Measurements from ENCODE around the gene LRRC45. TPM values are rescaled to one million over a fixed set of nuclear protein-coding genes. Genes with fewer than 3 reads are reported as not detected.

The LRRC45 gene
- total RNA-seq, 1 experiment from 2014 or later: 41.5 TPM

DNA sequence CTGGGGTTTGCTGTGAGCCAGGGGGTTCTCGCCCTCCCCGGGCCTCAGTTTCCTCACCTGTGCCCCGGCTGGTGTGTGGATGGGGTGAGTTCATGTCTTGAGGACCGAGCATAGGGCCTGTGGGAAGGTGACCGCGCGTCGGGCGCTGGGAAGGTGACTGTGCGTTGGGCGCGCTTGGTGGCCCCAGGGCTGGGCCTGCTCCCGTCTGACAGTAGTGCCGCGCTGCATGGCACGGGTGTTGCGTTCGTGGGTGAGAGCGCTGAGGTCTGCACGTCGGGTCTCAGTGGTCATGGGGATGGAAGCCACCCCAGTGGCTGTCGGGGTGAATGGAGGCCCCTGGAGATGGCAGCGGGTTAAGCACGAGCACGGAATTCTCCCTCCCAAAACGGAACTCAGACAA lies 36.5 kb upstream of the LRRC45 start:
- Histone ChIP-seq H3F3A (ENCODE audit: insufficient read depth, low read depth) (peaks cover 5% of the 10 kb centered on the region; the same call in 1 of the 2 replicates), H3K79me2 (ENCODE audit: low read depth) (no peaks in the 10 kb centered on the region), H3K4me2 (no peak overlapping the region), H2AFZ (no peak overlapping the region), H3K27me3 (ENCODE audit: insufficient read depth, low read depth) (no peaks in the 10 kb centered on the region), H3K27ac (no peak overlapping the region), H3K36me3 (ENCODE audit: low read depth) (no peaks in the 10 kb centered on the region), H3K9me2 (ENCODE audit: insufficient read depth) (no peaks in the 10 kb centered on the region), H3K4me1 (replicated peaks; ENCODE audit: insufficient read depth) (peaks cover 12% of the 10 kb centered on the region), H3K4me3 (no peak overlapping the region), H4K20me1 (ENCODE audit: insufficient read depth) (no peaks in the 10 kb centered on the region), H3K9me3 (ENCODE audit: insufficient read depth, low read depth) (no peaks in the 10 kb centered on the region)
- intact Hi-C loops (cut with micrococcal nuclease; ENCODE audit: unreplicated experiment): no loop called here
- CTCF ChIA-PET: no interaction called here
- no peak for DNase-seq
- BruUV-seq (replicated peaks): no TSS peak
- POLR2A ChIA-PET (ENCODE audit: unreplicated experiment): no interaction called here
- no peak for TF ChIP-seq EZH2 (IDR thresholded peaks at IDR 0.05; ENCODE audit: low read depth)
- TF ChIP-seq, protein P1, sequence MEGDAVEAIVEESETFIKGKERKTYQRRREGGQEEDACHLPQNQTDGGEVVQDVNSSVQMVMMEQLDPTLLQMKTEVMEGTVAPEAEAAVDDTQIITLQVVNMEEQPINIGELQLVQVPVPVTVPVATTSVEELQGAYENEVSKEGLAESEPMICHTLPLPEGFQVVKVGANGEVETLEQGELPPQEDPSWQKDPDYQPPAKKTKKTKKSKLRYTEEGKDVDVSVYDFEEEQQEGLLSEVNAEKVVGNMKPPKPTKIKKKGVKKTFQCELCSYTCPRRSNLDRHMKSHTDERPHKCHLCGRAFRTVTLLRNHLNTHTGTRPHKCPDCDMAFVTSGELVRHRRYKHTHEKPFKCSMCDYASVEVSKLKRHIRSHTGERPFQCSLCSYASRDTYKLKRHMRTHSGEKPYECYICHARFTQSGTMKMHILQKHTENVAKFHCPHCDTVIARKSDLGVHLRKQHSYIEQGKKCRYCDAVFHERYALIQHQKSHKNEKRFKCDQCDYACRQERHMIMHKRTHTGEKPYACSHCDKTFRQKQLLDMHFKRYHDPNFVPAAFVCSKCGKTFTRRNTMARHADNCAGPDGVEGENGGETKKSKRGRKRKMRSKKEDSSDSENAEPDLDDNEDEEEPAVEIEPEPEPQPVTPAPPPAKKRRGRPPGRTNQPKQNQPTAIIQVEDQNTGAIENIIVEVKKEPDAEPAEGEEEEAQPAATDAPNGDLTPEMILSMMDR (conservative IDR thresholded peaks at IDR 0.05): no peak

DNA sequence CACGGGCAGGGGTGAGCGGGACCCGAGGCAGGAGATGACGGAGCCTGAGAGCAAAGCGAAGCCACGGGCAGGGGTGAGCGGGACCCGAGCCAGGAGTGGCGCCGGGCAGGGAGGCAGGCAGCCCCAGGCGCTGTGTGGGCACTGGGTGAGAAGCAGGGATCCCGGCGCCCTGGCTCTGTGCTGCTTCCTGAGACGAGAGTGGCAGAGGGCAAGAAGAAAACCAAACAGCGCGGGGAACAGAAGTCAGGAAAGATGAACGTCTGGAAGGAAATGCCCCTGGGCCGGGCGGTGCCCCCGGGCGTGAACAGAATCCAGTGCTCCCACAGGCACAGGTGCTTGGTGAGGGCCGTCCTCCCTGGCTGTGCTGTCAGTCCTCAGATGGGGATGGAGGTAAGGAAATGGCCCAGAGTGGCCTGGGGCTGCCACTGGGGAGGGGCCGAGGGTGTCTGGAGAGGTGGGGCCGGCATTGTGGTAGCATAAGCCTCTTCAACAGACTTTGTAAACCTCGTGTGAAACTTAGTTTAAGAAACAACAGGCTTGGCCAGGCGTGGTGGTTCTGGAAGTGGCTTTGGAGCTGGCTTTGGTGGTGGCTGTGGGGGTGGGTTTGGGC lies 35.8 kb upstream of the LRRC45 start:
- H3F3A ChIP-seq (ENCODE audit: insufficient read depth, low read depth): no peaks in the 10 kb centered on the region
- H3K4me2 ChIP-seq: no peak overlapping the region
- no peak for DNase-seq
- H3K36me3 ChIP-seq (ENCODE audit: low read depth): no peaks in the 10 kb centered on the region
- no peaks in the 10 kb centered on the region for H3K9me3 ChIP-seq (ENCODE audit: insufficient read depth, low read depth)
- H3K4me1 ChIP-seq (replicated peaks; ENCODE audit: insufficient read depth): peaks cover 5% of the 10 kb centered on the region
- H3K9me2 ChIP-seq (ENCODE audit: insufficient read depth): no peaks in the 10 kb centered on the region
- intact Hi-C loops (cut with micrococcal nuclease; ENCODE audit: unreplicated experiment): no loop called here
- no peaks in the 10 kb centered on the region for H3K27me3 ChIP-seq (ENCODE audit: insufficient read depth, low read depth)
- ChIA-PET CTCF (no interaction called here), POLR2A (ENCODE audit: unreplicated experiment) (no interaction called here)
- no peak overlapping the region for H2AFZ ChIP-seq
- H3K27ac ChIP-seq: no peak overlapping the region
- no TSS peak for BruUV-seq (replicated peaks)
- H3K79me2 ChIP-seq (ENCODE audit: low read depth): no peaks in the 10 kb centered on the region
- H4K20me1 ChIP-seq (ENCODE audit: insufficient read depth): no peaks in the 10 kb centered on the region
- H3K4me3 ChIP-seq: no peak overlapping the region
- TF ChIP-seq EZH2 (IDR thresholded peaks at IDR 0.05; ENCODE audit: low read depth): no peak
- TF ChIP-seq, protein P1 (conservative IDR thresholded peaks at IDR 0.05): no peak

DNA sequence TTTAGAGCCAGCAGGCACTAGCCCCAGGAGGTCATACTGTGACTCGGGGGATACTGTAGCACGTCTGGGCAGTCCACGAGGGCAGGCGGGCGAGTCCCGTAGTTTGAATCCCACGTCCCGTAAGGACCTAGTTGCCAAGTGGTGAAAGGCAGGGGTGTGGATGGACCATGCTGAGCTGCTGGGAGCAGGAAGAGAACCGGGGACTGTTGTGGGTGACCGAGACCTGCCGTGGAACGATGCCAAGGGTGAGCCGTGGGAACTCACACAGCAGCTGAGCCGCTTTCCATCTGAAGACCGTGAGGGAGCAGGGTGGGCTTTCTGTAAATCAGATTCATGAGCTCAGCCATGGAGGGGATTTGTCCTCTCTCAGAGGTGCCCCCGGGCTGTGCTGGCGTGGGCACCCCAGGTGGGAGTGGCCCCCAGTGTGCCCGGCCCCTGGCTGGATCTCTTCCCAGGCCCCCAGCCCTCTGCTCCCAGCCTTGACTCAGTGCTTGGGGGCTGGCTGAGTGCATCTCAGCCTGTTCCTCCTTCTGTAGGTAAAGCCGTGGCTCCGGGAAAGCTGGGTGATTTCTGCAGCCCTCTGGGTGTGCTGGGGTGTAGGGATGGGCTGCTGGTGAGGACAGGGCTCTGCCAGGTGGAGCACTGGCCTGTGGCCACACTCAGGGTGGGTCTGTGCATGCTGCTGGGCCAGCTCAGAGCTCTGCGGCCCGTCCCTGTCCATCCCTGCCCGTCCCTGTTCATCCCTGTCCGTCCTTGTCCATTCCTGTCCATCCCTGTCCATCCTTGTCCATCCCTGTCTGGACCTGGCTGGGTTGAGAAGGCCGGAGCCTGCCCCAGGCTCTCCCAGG lies 32.0 kb upstream of the LRRC45 start:
- no TSS peak for BruUV-seq (replicated peaks)
- ChIA-PET CTCF (interaction anchor here (1.0 kb wide), 3 partner anchors 13 to 32 kb away, joined by 3 to 4 read pairs (median 3); no protein-coding TSS in a partner anchor), POLR2A (ENCODE audit: unreplicated experiment) (interaction anchor here (0.6 to 0.7 kb wide), 5 partner anchors 196 to 660 kb away, joined by 3 to 5 read pairs (median 3); no protein-coding TSS in a partner anchor)
- Histone ChIP-seq H3K4me1 (replicated peaks; ENCODE audit: insufficient read depth) (no peaks in the 10 kb centered on the region), H3F3A (ENCODE audit: insufficient read depth, low read depth) (no peaks in the 10 kb centered on the region), H3K79me2 (ENCODE audit: low read depth) (no peaks in the 10 kb centered on the region), H3K27ac (no peak overlapping the region), H3K4me3 (no peak overlapping the region), H3K9me2 (ENCODE audit: insufficient read depth) (no peaks in the 10 kb centered on the region), H3K9me3 (ENCODE audit: insufficient read depth, low read depth) (no peaks in the 10 kb centered on the region), H3K36me3 (ENCODE audit: low read depth) (no peaks in the 10 kb centered on the region), H4K20me1 (ENCODE audit: insufficient read depth) (no peaks in the 10 kb centered on the region), H3K27me3 (ENCODE audit: insufficient read depth, low read depth) (no peaks in the 10 kb centered on the region), H2AFZ (no peak overlapping the region), H3K4me2 (no peak overlapping the region)
- intact Hi-C loops (cut with micrococcal nuclease; ENCODE audit: unreplicated experiment): no loop called here
- TF ChIP-seq, protein P1 (conservative IDR thresholded peaks at IDR 0.05): no peak
- TF ChIP-seq EZH2 (IDR thresholded peaks at IDR 0.05; ENCODE audit: low read depth): no peak
- DNase-seq: no peak
